ENCODE results near the gene DOK5. TPM values are rescaled to one million over a fixed set of nuclear protein-coding genes. Genes with fewer than 3 reads are reported as not detected.

DOK5 gene
- total RNA-seq, 2 experiments from 2014 or later = not detected

DNA sequence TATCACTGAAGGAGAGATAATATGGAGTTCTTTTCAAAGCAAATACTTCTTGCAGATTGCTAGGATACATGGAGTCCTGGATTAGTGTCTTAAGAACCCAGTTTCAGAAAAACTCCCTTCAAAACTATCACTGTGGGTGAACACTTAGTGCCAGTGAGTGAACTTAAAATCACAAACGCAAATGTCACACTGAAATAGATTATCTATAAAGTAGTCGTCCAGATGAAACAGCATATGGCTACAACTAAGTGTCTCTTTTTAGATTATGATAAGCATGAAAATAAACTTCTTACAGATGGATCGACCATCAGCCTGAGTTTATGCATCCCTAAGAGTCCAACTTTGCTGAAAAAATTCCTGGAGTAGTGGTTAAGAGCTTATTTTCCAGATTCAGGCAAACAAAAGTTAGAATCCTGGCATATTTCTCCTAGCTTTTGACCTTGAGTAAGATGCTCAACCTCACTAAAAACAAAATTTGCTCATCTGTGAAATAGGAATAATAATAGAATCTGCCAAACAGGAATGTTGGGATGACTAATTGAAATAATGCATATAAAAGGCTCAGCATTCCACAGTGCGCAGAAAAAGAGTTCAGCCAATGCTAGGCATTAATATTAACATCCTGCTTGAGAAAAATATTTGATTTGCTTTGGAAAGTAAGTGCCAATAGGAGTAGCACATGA, 70.4 kb downstream of the DOK5 start:
- TF ChIP-seq, protein P1, sequence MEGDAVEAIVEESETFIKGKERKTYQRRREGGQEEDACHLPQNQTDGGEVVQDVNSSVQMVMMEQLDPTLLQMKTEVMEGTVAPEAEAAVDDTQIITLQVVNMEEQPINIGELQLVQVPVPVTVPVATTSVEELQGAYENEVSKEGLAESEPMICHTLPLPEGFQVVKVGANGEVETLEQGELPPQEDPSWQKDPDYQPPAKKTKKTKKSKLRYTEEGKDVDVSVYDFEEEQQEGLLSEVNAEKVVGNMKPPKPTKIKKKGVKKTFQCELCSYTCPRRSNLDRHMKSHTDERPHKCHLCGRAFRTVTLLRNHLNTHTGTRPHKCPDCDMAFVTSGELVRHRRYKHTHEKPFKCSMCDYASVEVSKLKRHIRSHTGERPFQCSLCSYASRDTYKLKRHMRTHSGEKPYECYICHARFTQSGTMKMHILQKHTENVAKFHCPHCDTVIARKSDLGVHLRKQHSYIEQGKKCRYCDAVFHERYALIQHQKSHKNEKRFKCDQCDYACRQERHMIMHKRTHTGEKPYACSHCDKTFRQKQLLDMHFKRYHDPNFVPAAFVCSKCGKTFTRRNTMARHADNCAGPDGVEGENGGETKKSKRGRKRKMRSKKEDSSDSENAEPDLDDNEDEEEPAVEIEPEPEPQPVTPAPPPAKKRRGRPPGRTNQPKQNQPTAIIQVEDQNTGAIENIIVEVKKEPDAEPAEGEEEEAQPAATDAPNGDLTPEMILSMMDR (conservative IDR thresholded peaks at IDR 0.05; ENCODE audit: low read length) = no peak
- TF ChIP-seq EZH2phosphoT487 (IDR thresholded peaks at IDR 0.05; ENCODE audit: borderline replicate concordance, low read depth, low read length) = no peak
- no peaks in the 10 kb centered on the region for H4K20me1 ChIP-seq (ENCODE audit: insufficient read depth, low read length)
- no peak overlapping the region for H3K4me3 ChIP-seq (ENCODE audit: low read depth, low read length, poor library complexity, severe bottlenecking)
- H3K4me1 ChIP-seq (ENCODE audit: insufficient read depth, low read length, poor library complexity, severe bottlenecking) = no peaks in the 10 kb centered on the region
- H3K27ac ChIP-seq (ENCODE audit: low read depth, low read length, poor library complexity, severe bottlenecking) = no peak overlapping the region
- H3K79me2 ChIP-seq (ENCODE audit: insufficient read depth, low read depth, low read length) = no peaks in the 10 kb centered on the region
- no peaks in the 10 kb centered on the region for H3K36me3 ChIP-seq (ENCODE audit: insufficient read depth, low read length)
- intact Hi-C loops (cut with micrococcal nuclease; ENCODE audit: unreplicated experiment) = no loop called here
- no TSS peak for BruUV-seq (replicated peaks)
- no peaks in the 10 kb centered on the region for H3K9me3 ChIP-seq (ENCODE audit: low read length)
- POLR2A ChIA-PET = no interaction called here
- no peak overlapping the region for H3K4me2 ChIP-seq (ENCODE audit: low read length)
- CTCF ChIA-PET (ENCODE audit: unreplicated experiment) = no interaction called here
- no peaks in the 10 kb centered on the region for H3K9me2 ChIP-seq (ENCODE audit: insufficient read depth, low read length)
- DNase-seq (ENCODE audit: low spot score) = no peak
- H2AFZ ChIP-seq (ENCODE audit: low read length) = no peak overlapping the region

DNA sequence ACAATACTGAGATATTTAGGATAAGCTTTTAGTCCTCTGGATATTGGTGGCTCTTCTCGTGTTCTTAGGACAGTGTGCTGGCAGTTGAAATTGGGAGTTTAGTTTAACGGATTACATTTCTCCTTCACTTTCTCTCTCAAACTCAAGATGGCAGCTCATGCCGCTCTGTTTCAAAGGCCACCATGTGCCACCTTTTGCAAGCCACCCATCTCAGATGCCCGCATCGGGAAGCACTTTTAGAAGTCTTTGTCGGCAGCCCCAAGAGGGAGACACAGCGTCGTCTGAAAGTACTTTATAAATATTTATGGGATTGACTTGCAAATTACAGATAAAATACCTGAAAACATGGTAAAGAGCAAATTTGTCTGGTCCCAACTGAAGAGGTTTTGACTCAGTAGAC, 73.5 kb downstream of the DOK5 start:
- ChIA-PET POLR2A (no interaction called here), CTCF (ENCODE audit: unreplicated experiment) (no interaction called here)
- H3K9me2 ChIP-seq (ENCODE audit: insufficient read depth, low read length) = no peaks in the 10 kb centered on the region
- no peaks in the 10 kb centered on the region for H3K9me3 ChIP-seq (ENCODE audit: low read length)
- H3K4me1 ChIP-seq (ENCODE audit: insufficient read depth, low read length, poor library complexity, severe bottlenecking) = no peaks in the 10 kb centered on the region
- intact Hi-C loops (cut with micrococcal nuclease; ENCODE audit: unreplicated experiment) = no loop called here
- no peaks in the 10 kb centered on the region for H3K79me2 ChIP-seq (ENCODE audit: insufficient read depth, low read depth, low read length)
- DNase-seq (ENCODE audit: low spot score) = no peak
- no peaks in the 10 kb centered on the region for H3K36me3 ChIP-seq (ENCODE audit: insufficient read depth, low read length)
- TF ChIP-seq EZH2phosphoT487 (IDR thresholded peaks at IDR 0.05; ENCODE audit: borderline replicate concordance, low read depth, low read length) = no peak
- TF ChIP-seq, protein P1 (conservative IDR thresholded peaks at IDR 0.05; ENCODE audit: low read length) = no peak
- no peaks in the 10 kb centered on the region for H4K20me1 ChIP-seq (ENCODE audit: insufficient read depth, low read length)
- no peak overlapping the region for H2AFZ ChIP-seq (ENCODE audit: low read length)
- no peak overlapping the region for H3K27ac ChIP-seq (ENCODE audit: low read depth, low read length, poor library complexity, severe bottlenecking)
- BruUV-seq (replicated peaks) = no TSS peak
- no peak overlapping the region for H3K4me2 ChIP-seq (ENCODE audit: low read length)
- no peak overlapping the region for H3K4me3 ChIP-seq (ENCODE audit: low read depth, low read length, poor library complexity, severe bottlenecking)

DNA sequence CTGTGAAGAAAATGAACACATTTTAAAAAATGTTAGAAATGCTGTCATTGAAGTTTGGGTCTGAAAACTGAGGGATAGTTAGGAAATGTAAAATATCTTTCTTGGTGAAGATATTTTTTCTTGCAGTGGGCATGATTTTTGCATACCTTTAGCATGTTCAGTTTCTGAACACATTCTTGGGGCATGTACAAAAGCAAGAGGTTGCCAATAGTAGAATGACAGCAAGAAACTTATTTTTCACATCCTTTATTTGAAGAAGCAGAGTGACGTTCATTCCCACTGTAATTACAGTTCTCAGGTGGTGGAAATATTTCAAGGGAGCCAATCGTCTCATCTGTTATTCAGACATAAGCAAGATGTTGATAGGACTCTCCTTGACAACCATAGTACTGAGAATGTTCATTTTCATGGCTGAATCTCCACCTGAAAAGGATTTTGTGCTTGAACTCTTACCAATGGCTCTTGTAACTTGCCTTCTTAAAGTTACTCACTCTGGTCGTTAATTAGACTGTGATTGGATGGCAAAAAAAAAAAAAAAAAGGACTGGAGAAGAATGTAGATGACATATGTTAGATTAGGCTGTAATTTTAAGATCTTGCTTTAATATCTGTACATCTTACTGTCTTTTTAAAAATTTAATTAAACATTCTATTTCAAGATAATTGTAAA, 74.4 kb downstream of the DOK5 start:
- no peak for DNase-seq (ENCODE audit: low spot score)
- Histone ChIP-seq H3K4me3 (ENCODE audit: low read depth, low read length, poor library complexity, severe bottlenecking) (no peak overlapping the region), H3K79me2 (ENCODE audit: insufficient read depth, low read depth, low read length) (no peaks in the 10 kb centered on the region), H3K9me3 (ENCODE audit: low read length) (no peaks in the 10 kb centered on the region), H3K4me2 (ENCODE audit: low read length) (no peak overlapping the region), H4K20me1 (ENCODE audit: insufficient read depth, low read length) (no peaks in the 10 kb centered on the region), H3K4me1 (ENCODE audit: insufficient read depth, low read length, poor library complexity, severe bottlenecking) (no peaks in the 10 kb centered on the region), H3K36me3 (ENCODE audit: insufficient read depth, low read length) (no peaks in the 10 kb centered on the region), H3K27ac (ENCODE audit: low read depth, low read length, poor library complexity, severe bottlenecking) (no peak overlapping the region), H3K9me2 (ENCODE audit: insufficient read depth, low read length) (no peaks in the 10 kb centered on the region), H2AFZ (ENCODE audit: low read length) (no peak overlapping the region)
- BruUV-seq (replicated peaks) = no TSS peak
- ChIA-PET POLR2A (interaction anchor here (0.5 kb wide), 1 partner anchor 596 kb away, joined by 3 read pairs; no protein-coding TSS in a partner anchor), CTCF (ENCODE audit: unreplicated experiment) (no interaction called here)
- intact Hi-C loops (cut with micrococcal nuclease; ENCODE audit: unreplicated experiment) = no loop called here
- TF ChIP-seq EZH2phosphoT487 (IDR thresholded peaks at IDR 0.05; ENCODE audit: borderline replicate concordance, low read depth, low read length) = no peak
- TF ChIP-seq, protein P1 (conservative IDR thresholded peaks at IDR 0.05; ENCODE audit: low read length) = no peak

All from OCI-LY7 (cell line).